Measurements from ENCODE around the gene SCYL1. TPM values are rescaled to one million over a fixed set of nuclear protein-coding genes. Genes with fewer than 3 reads are reported as not detected.

SCYL1 gene
- total RNA-seq: 10 to 100 TPM; 83.7 to 87.8 TPM

- POLR2A ChIA-PET: interaction anchor here (0.7 to 2.9 kb wide), 6 partner anchors 13 to 336 kb away, joined by 3 to 10 read pairs (median 3); partner anchors contain the start of gene MALAT1
- CTCF ChIA-PET: interaction anchor here (0.6 to 4.0 kb wide), 8 partner anchors 14 to 265 kb away, joined by 3 to 29 read pairs (median 4); no protein-coding TSS in a partner anchor
These were observed at the start of gene SCYL1 for GRCh38 chr11:65524741-65525545. Gene SCYL1, plus strand, starts transcription at chr11:65525083. Its CDS starts 71 bp downstream, at chr11:65525154.

- ChIA-PET POLR2A (interaction anchor here (0.6 to 6.2 kb wide), 10 partner anchors 16 to 59 kb away, joined by 3 to 133 read pairs (median 16); partner anchors contain the start of genes MALAT1 and NEAT1), CTCF (interaction anchor here (0.5 to 2.7 kb wide), 11 partner anchors 10 to 56 kb away, joined by 3 to 9 read pairs (median 5); partner anchors contain the start of gene MALAT1)
These were observed 48.2 kb upstream of the SCYL1 start for GRCh38 chr11:65476632-65477148.

DNA sequence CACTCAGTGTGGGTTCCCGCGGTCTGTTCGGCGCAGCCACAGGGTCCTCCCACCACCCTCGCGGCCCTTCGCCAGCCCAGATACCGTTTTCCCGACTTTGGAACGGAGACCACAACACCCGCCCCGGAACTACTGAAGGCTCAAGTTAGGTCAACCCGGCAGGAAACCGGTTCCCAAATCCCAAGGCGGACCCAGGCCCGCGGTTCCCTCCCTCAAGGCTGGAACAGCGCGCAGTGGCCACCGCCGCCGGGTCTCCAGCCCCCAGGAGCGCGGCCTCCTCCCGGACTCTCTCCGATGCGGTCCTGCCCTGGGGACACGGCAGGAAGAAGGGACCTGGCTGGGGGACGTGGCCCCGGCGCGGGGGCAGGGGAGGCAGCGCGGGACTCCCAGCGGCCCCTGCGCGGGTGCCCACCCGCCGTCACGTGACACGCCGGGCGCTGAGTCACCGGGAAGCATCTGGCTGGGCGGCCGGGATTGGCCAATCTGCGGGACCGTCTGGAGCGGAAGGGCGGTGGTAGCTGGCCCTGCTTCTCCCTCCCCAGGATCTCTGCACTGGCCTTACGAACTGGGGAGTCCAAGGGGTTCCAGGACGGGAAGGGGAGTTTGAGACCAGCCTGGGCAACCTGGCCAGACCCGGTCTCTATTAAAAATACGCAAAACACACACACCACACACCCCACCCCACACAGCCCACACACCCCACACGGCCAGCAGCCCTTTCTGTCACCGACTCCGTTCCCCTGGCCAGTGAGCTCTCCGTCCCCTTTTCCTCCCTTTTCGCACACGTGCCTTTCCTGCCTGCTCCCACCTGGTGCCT, 47.5 kb upstream of the SCYL1 start:
- POLR2A ChIA-PET: interaction anchor here (0.6 to 6.2 kb wide), 12 partner anchors 9 to 57 kb away, joined by 3 to 133 read pairs (median 12); partner anchors contain the start of genes MALAT1 and NEAT1
- CTCF ChIA-PET: interaction anchor here (0.6 to 2.7 kb wide), 11 partner anchors 11 to 52 kb away, joined by 3 to 9 read pairs (median 5); partner anchors contain the start of gene MALAT1

- CTCF ChIA-PET: interaction anchor here (1.2 to 2.1 kb wide), 6 partner anchors 9 to 53 kb away, joined by 3 to 8 read pairs (median 5); no protein-coding TSS in a partner anchor
- POLR2A ChIA-PET: interaction anchor here (0.5 to 6.2 kb wide), 9 partner anchors 8 to 289 kb away, joined by 3 to 133 read pairs (median 15); partner anchors contain the start of genes MALAT1 and NEAT1
These were observed 46.3 kb upstream of the SCYL1 start for GRCh38 chr11:65478388-65479183.

- ChIA-PET CTCF (interaction anchor here (1.5 to 2.1 kb wide), 2 partner anchors 8 to 29 kb away, joined by 5 to 8 read pairs; no protein-coding TSS in a partner anchor), POLR2A (interaction anchor here (0.8 to 6.2 kb wide), 6 partner anchors 12 to 59 kb away, joined by 3 to 133 read pairs (median 36); partner anchors contain the start of genes MALAT1 and NEAT1)
These were observed 45.4 kb upstream of the SCYL1 start for GRCh38 chr11:65479184-65480145.

DNA sequence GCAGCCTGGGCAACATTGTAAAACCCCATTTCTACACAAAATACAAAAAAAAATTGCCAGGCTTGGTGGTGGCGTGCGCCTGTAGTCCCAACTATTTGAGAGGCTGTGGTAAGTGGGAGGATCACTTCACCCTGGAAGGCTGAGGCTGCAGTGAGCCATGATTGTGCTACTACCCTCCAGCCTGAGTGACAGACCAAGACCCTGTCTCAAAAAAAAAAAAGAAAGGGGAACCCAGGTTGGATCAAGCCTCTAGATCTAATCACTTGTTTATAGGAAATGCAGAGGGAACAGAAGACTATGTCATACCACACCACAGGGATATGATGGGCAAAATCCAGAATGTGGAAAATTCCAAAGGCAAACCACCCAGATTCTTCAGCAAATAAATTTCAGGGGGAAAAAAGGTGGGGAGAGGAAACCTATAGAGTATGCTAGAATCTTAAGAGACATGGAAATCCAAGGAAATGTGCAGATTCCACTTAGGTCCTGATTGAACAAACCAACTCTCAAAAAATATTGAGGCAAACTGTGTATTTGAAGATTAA, 42.5 kb upstream of the SCYL1 start:
- ChIA-PET CTCF (no interaction called here), POLR2A (no interaction called here)

GRCh38 chr11:65485920-65486219, 39.0 kb upstream of the SCYL1 start:
- ChIA-PET POLR2A (no interaction called here), CTCF (interaction anchor here (1.8 kb wide), 2 partner anchors 11 to 24 kb away, joined by 4 to 6 read pairs; no protein-coding TSS in a partner anchor)

DNA sequence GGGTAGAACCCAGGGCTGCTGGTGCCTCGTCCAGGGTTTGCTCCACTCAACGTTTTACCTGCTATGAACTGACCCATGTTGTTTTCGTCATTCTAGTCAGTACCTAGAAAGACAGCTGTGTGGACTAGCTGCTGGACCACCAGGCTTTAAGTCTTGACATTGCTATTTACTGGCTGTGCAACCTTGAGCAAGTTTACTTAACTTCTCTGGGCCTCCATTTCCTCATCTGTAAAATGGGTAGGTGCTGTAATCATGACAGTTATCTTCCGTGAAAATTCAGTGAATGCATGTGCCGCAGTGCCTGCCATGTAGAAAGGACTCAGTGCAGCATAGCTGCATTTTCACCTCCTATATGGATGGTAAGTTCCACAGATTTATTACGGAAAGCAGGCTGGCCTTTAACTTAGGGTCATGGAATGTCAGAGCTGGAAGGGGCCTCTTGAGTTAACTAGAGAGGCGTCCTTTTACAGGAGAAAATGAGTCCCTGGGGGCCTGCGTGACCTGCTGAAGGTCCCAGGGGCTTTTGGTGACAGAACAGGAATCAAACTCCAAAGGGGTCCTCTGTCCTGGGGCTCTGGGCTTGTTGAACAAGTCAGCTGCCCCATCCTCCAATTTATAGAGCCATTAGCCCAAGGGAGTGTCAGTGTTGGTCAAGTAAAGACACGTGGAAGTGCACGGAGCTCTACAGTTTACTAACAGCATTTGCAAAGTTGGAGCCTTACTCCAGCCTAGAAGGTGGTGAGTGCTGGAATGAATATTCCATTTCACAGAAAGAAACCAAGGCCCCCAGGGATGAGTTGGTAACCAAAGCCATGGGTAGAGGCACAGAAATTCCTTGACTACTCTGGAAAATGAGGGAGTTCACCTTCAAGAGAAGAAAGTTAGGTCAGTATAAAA, 38.1 kb upstream of the SCYL1 start:
- ChIA-PET CTCF (interaction anchor here (1.4 to 1.9 kb wide), 3 partner anchors 8 to 11 kb away, joined by 3 to 6 read pairs (median 5); no protein-coding TSS in a partner anchor), POLR2A (interaction anchor here (0.9 to 3.3 kb wide), 3 partner anchors 9 to 12 kb away, joined by 3 to 11 read pairs (median 4); partner anchors contain the start of gene MALAT1)

DNA sequence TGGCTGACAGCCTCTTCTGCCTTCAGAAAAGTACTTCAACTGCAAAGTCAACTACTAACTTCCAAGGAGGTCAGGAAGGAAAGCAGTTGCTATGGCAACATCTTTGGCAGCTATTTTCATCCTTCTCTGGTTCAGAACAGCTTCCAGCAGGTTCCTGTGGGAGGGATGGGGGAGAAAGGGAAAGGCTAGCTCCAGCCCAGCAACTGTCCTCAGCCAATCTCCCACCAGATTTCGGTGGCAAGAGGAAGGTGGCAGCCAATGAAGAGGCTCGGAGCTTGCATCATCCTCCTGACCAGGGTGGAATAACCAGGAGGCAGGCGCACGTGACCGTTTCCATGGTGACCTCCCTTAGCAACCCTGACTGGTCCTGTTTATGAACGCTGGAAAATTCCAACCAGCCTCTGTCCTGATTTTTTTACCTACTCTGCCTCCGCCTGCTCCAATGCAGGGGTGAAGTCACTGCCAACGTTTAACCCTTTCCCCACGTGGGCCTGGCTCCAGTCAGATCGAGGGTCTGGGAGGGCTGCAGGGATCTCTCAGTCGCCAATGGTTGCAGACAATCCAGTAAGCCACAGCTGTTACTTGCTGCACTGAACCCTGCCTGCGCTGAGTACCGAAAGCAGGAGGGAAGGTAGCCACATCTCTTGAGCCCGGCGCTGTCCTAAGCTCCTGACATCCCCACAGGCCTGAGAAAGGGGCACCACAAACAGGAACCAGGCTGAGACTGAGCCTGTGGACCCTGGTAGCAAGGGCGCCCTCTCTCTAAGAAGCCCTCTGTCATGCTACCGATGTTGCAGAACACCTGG, 37.2 kb upstream of the SCYL1 start:
- ChIA-PET POLR2A (interaction anchor here (1.5 to 3.3 kb wide), 2 partner anchors 10 to 11 kb away, joined by 4 to 11 read pairs; partner anchors contain the start of gene MALAT1), CTCF (interaction anchor here (1.3 to 1.9 kb wide), 4 partner anchors 9 to 17 kb away, joined by 3 to 6 read pairs (median 4); no protein-coding TSS in a partner anchor)

GRCh38 chr11:65488273-65489034, 36.4 kb upstream of the SCYL1 start:
- ChIA-PET CTCF (interaction anchor here (1.1 to 1.9 kb wide), 6 partner anchors 9 to 152 kb away, joined by 3 to 5 read pairs (median 4); partner anchors contain the start of gene MALAT1), POLR2A (interaction anchor here (3.3 kb wide), 1 partner anchor 9 kb away, joined by 11 read pairs; no protein-coding TSS in a partner anchor)

DNA sequence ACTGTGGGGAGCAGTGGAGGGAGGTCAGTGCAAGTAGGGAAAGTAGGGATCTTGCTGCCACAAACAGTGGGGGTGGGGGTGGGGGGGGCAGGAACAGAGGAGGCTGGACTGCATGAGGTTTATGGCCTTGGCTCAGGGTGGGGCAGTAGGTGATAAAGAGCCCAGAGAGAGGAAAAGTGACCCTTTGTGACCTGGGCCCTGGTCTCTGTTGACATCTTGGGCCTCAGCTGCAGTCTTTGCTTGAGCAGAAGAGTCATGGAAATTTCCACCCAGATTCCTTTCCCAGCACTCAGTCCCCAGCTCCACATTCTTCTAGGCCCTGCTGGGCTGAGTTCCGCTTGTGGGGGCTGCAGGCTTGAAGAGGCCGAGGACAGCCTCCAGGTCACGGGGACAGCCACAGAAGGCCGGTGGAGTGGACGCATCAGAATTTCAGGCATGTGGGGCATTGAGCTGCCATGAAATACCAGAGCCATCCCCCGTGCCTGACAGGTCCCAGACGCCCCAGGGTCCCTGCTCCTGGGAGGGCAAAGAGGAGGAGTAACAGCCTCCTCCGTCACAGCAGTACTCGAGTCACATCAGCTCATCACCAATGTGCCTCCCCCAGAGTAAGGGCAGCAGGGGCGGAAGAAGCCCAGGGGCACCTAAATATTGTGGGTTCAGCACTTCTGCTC, 35.7 kb upstream of the SCYL1 start:
- ChIA-PET POLR2A (interaction anchor here (1.2 to 3.3 kb wide), 3 partner anchors 8 to 65 kb away, joined by 3 to 11 read pairs (median 3); no protein-coding TSS in a partner anchor), CTCF (interaction anchor here (1.1 to 1.4 kb wide), 5 partner anchors 10 to 152 kb away, joined by 3 to 4 read pairs (median 4); partner anchors contain the start of gene MALAT1)

- CTCF ChIA-PET: interaction anchor here (1.2 to 1.4 kb wide), 3 partner anchors 12 to 74 kb away, joined by 3 to 4 read pairs (median 3); no protein-coding TSS in a partner anchor
- POLR2A ChIA-PET: interaction anchor here (1.2 kb wide), 2 partner anchors 10 to 66 kb away, joined by 3 read pairs; no protein-coding TSS in a partner anchor
These were observed 35.1 kb upstream of the SCYL1 start for GRCh38 chr11:65489706-65490320.

- ChIA-PET POLR2A (interaction anchor here (0.6 to 4.7 kb wide), 4 partner anchors 17 to 109 kb away, joined by 3 to 41 read pairs (median 4); partner anchors contain the start of genes NEAT1 and SLC25A45), CTCF (interaction anchor here (0.8 to 2.5 kb wide), 3 partner anchors 10 to 75 kb away, joined by 3 to 8 read pairs (median 6); no protein-coding TSS in a partner anchor)
These were observed 33.8 kb upstream of the SCYL1 start for GRCh38 chr11:65491163-65491465.

Measured in activated CD8-positive, alpha-beta memory T cell treated with anti-CD3 and anti-CD28 coated beads for 36 hours (primary cell).